ENCODE measurements around the gene FLYWCH1. TPM values are rescaled to one million over a fixed set of nuclear protein-coding genes. Genes with fewer than 3 reads are reported as not detected.

The FLYWCH1 gene
- total and polyA plus RNA-seq, 2 experiments from 2014 or later, result 16.0 to 44.7 TPM

DNA sequence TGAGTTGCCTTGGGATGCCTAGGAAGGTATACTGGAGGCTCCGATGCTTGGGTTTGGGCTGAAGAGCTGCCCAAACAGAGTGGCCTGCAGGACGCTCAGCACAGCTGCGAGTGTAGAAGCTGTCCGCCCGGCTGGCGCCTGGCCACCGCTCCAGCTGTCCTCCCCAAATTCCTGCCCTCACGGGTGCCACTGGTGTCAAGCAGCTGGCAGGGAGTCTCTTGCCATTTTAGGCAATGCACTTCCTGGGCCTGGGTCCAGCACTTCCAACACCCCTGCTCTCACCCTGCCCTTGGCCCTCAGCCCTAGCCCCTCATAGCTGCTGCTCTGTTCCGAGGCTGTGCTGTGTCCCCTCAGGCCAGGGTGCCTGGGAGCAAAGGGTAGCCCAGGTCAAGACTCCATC lies 73.7 kb downstream of the FLYWCH1 start:
- Histone ChIP-seq H2AFZ (no peak overlapping the region), H4K20me1 (ENCODE audit: insufficient read depth) (no peaks in the 10 kb centered on the region), H3K4me2 (ENCODE audit: unreplicated experiment) (no peak overlapping the region), H3K9me2 (ENCODE audit: insufficient read depth) (no peaks in the 10 kb centered on the region), H3K4me1 (ENCODE audit: insufficient read depth) (no peaks in the 10 kb centered on the region), H3K9me3 (ENCODE audit: low read depth) (no peaks in the 10 kb centered on the region), H3K4me3 (no peak overlapping the region), H3K36me3 (ENCODE audit: low read depth) (no peaks in the 10 kb centered on the region), H3K27ac (no peak overlapping the region), H3K27me3 (replicated peaks; ENCODE audit: insufficient read depth) (no peaks in the 10 kb centered on the region; the same call in 1 of the 2 replicates), H3F3A (ENCODE audit: insufficient read depth) (no peaks in the 10 kb centered on the region), H3K9ac (no peak overlapping the region), H3K79me2 (ENCODE audit: insufficient read depth) (no peaks in the 10 kb centered on the region)
- no peak for DNase-seq
- TF ChIP-seq EZH2phosphoT487 (IDR thresholded peaks at IDR 0.05; ENCODE audit: insufficient read depth, low read depth), result no peak
- no peak for TF ChIP-seq EZH2 (IDR thresholded peaks at IDR 0.05; ENCODE audit: insufficient read depth, poor library complexity, severe bottlenecking)
- 86 to 90% methylated on average over 7 to 8 of the region's 9 CpGs for WGBS, 2 experiments (ENCODE audit: low coverage in 1 of 2, low lambda C conversion rate in 2 of 2, missing lambda C conversion rate in 2 of 2)
- in situ Hi-C loops (cut with MboI), result no loop called here

- Histone ChIP-seq H3K4me1 (ENCODE audit: insufficient read depth) (no peaks in the 10 kb centered on the region), H3K79me2 (ENCODE audit: insufficient read depth) (no peaks in the 10 kb centered on the region), H4K20me1 (ENCODE audit: insufficient read depth) (no peaks in the 10 kb centered on the region), H2AFZ (no peak overlapping the region), H3K27ac (no peak overlapping the region), H3K9me2 (ENCODE audit: insufficient read depth) (no peaks in the 10 kb centered on the region), H3K9me3 (ENCODE audit: low read depth) (no peaks in the 10 kb centered on the region), H3K4me2 (ENCODE audit: unreplicated experiment) (no peak overlapping the region), H3K9ac (no peak overlapping the region), H3K4me3 (no peak overlapping the region), H3F3A (ENCODE audit: insufficient read depth) (no peaks in the 10 kb centered on the region), H3K27me3 (replicated peaks; ENCODE audit: insufficient read depth) (no peaks in the 10 kb centered on the region; the same call in 1 of the 2 replicates), H3K36me3 (ENCODE audit: low read depth) (no peaks in the 10 kb centered on the region)
- TF ChIP-seq EZH2phosphoT487 (IDR thresholded peaks at IDR 0.05; ENCODE audit: insufficient read depth, low read depth), result no peak
- no peak for TF ChIP-seq EZH2 (IDR thresholded peaks at IDR 0.05; ENCODE audit: insufficient read depth, poor library complexity, severe bottlenecking)
- 81 to 86% methylated on average over 15 of the region's 15 CpGs for WGBS, 2 experiments (ENCODE audit: low coverage in 1 of 2, low lambda C conversion rate in 2 of 2, missing lambda C conversion rate in 2 of 2)
- DNase-seq, result no peak
- in situ Hi-C loops (cut with MboI), result no loop called here
Measured at GRCh38 chr16:2985893-2986355, 74.2 kb downstream of the FLYWCH1 start.

- 67 to 70% methylated on average over 17 of the region's 17 CpGs for WGBS, 2 experiments (ENCODE audit: low coverage in 1 of 2, low lambda C conversion rate in 2 of 2, missing lambda C conversion rate in 2 of 2)
Measured at GRCh38 chr16:2986623-2987188, 75.0 kb downstream of the FLYWCH1 start.

GRCh38 chr16:2987286-2987685 lies 75.6 kb downstream of the FLYWCH1 start:
- Histone ChIP-seq H3K9me2 (ENCODE audit: insufficient read depth) (no peaks in the 10 kb centered on the region), H3K79me2 (ENCODE audit: insufficient read depth) (no peaks in the 10 kb centered on the region), H2AFZ (no peak overlapping the region), H3K9me3 (ENCODE audit: low read depth) (no peaks in the 10 kb centered on the region), H4K20me1 (ENCODE audit: insufficient read depth) (no peaks in the 10 kb centered on the region), H3K9ac (no peak overlapping the region), H3K4me3 (no peak overlapping the region), H3K27me3 (replicated peaks; ENCODE audit: insufficient read depth) (no peaks in the 10 kb centered on the region; the same call in 1 of the 2 replicates), H3K4me1 (ENCODE audit: insufficient read depth) (no peaks in the 10 kb centered on the region), H3F3A (ENCODE audit: insufficient read depth) (no peaks in the 10 kb centered on the region), H3K4me2 (ENCODE audit: unreplicated experiment) (no peak overlapping the region), H3K27ac (no peak overlapping the region), H3K36me3 (ENCODE audit: low read depth) (no peaks in the 10 kb centered on the region)
- DNase-seq, result no peak
- in situ Hi-C loops (cut with MboI), result no loop called here
- TF ChIP-seq EZH2phosphoT487 (IDR thresholded peaks at IDR 0.05; ENCODE audit: insufficient read depth, low read depth) (no peak), EZH2 (IDR thresholded peaks at IDR 0.05; ENCODE audit: insufficient read depth, poor library complexity, severe bottlenecking) (no peak)
- 65 to 73% methylated on average over 8 of the region's 9 CpGs for WGBS, 2 experiments (ENCODE audit: low coverage in 1 of 2, low lambda C conversion rate in 2 of 2, missing lambda C conversion rate in 2 of 2)

More at GRCh38 chr16:2986623-2987188, 75.0 kb downstream of the FLYWCH1 start:
- H3F3A ChIP-seq (ENCODE audit: insufficient read depth), result no peaks in the 10 kb centered on the region
- H3K9me2 ChIP-seq (ENCODE audit: insufficient read depth), result no peaks in the 10 kb centered on the region
- H3K4me3 ChIP-seq, result no peak overlapping the region
- no peak overlapping the region for H3K4me2 ChIP-seq (ENCODE audit: unreplicated experiment)
- H3K4me1 ChIP-seq (ENCODE audit: insufficient read depth), result no peaks in the 10 kb centered on the region
- H2AFZ ChIP-seq, result no peak overlapping the region
- in situ Hi-C loops (cut with MboI), result no loop called here
- H3K27ac ChIP-seq, result no peak overlapping the region
- H3K27me3 ChIP-seq (replicated peaks; ENCODE audit: insufficient read depth), result no peaks in the 10 kb centered on the region; the same call in 1 of the 2 replicates
- TF ChIP-seq EZH2 (IDR thresholded peaks at IDR 0.05; ENCODE audit: insufficient read depth, poor library complexity, severe bottlenecking) (no peak), EZH2phosphoT487 (IDR thresholded peaks at IDR 0.05; ENCODE audit: insufficient read depth, low read depth) (no peak)
- DNase-seq, result no peak
- no peaks in the 10 kb centered on the region for H3K79me2 ChIP-seq (ENCODE audit: insufficient read depth)
- no peaks in the 10 kb centered on the region for H3K36me3 ChIP-seq (ENCODE audit: low read depth)
- H3K9me3 ChIP-seq (ENCODE audit: low read depth), result no peaks in the 10 kb centered on the region
- H3K9ac ChIP-seq, result no peak overlapping the region
- no peaks in the 10 kb centered on the region for H4K20me1 ChIP-seq (ENCODE audit: insufficient read depth)

Measured in GM23248 (cell line).